SK-N-SH (cell line): ENCODE measurements around the gene GPR68. TPM values are rescaled to one million over a fixed set of nuclear protein-coding genes. Genes with fewer than 3 reads are reported as not detected.

ENCODE experiments used
- CTCF ChIA-PET: fragments of 300-600, 350-600 bp; formaldehyde crosslinking; extraction: SDS; loops from one replicate; lab custom pipeline; 2021; lab: Yijun Ruan, JAX
- POLR2A ChIA-PET: fragments of 350-600 bp; sonication (Branson Sonifier 250); formaldehyde crosslinking; extraction: SDS; loops from one replicate; lab custom pipeline; 2020; ENCODE audit warnings: antibody characterized with exemption, inconsistent platforms; lab: Yijun Ruan, JAX
- DNase-seq: peaks from one replicate; pipeline ENCODE4 v3.0.0; 2012
- H2AFZ ChIP-seq: fragments of 200-600 bp; sonication (generic); 2 replicates; pipeline ENCODE4 v1.8.1; 2016; ENCODE audit warnings: antibody characterized with exemption, mild to moderate bottlenecking, low read depth
- H3F3A ChIP-seq: fragments of 200-600 bp; sonication (generic); replicated peaks from 2 replicates; pipeline ENCODE3; 2016; ENCODE audit warnings: antibody characterized with exemption, mild to moderate bottlenecking; ENCODE audit not compliant: insufficient read depth
- H3K27ac ChIP-seq, 2 experiments: fragments of 200-500 bp in 1 of 2; fragments of 200-600 bp in 1 of 2; sonication (Bioruptor generic) in 1 of 2; sonication (generic), shearing (Covaris generic) in 1 of 2; 2 replicates each; pipeline versions ENCODE4 v1.5.1 to v1.6.1; 2014 to 2016; ENCODE audit warnings: low read depth in 2 of 2, inconsistent platforms in 1 of 2, low read length in 1 of 2, mild to moderate bottlenecking in 1 of 2, mixed read lengths in 1 of 2
- H3K27me3 ChIP-seq: fragments of 200-600 bp; sonication (generic), shearing (Covaris generic); 2 replicates; pipeline ENCODE4 v1.6.1; 2016; ENCODE audit warnings: mixed run types; ENCODE audit not compliant: insufficient read depth
- H3K36me3 ChIP-seq, 2 experiments: fragments of 200-500 bp in 1 of 2; fragments of 200-600 bp in 1 of 2; sonication (Bioruptor generic) in 1 of 2; sonication (generic) in 1 of 2; replicated peaks in 1 of 2; 2 replicates each; pipeline versions ENCODE3 to v1.5.1; 2014 to 2016; ENCODE audit warnings: low read length in 1 of 2, mild to moderate bottlenecking in 1 of 2; ENCODE audit not compliant: insufficient read depth in 2 of 2, control insufficient read depth in 1 of 2
- H3K4me1 ChIP-seq, 2 experiments: fragments of 200-500 bp in 1 of 2; fragments of 200-600 bp in 1 of 2; sonication (Bioruptor generic) in 1 of 2; sonication (generic), shearing (Covaris generic) in 1 of 2; 2 replicates each; pipeline versions ENCODE4 v1.5.1 to v1.6.1; 2014 to 2016; ENCODE audit warnings: low read depth in 1 of 2, low read length in 1 of 2, mixed run types in 1 of 2; ENCODE audit not compliant: insufficient read depth in 2 of 2, control insufficient read depth in 1 of 2
- H3K4me2 ChIP-seq: fragments of 200-600 bp; sonication (generic), shearing (Covaris generic); 2 replicates; pipeline ENCODE4 v1.6.1; 2017; ENCODE audit warnings: mixed run types
- H3K4me3 ChIP-seq, 2 experiments: fragments of 200-500 bp in 1 of 2; fragments of 200-600 bp in 1 of 2; sonication (Bioruptor generic) in 1 of 2; sonication (generic), shearing (Covaris generic) in 1 of 2; 2 replicates each; pipeline versions ENCODE4 v1.5.1 to v1.8.1; 2014 to 2016; ENCODE audit warnings: low read depth in 2 of 2, inconsistent platforms in 1 of 2, low read length in 1 of 2, mild to moderate bottlenecking in 1 of 2, mixed read lengths in 1 of 2, moderate library complexity in 1 of 2
- H3K79me2 ChIP-seq: fragments of 200-600 bp; sonication (generic); 2 replicates; pipeline ENCODE4 v1.8.1; 2017; ENCODE audit warnings: mild to moderate bottlenecking; ENCODE audit not compliant: insufficient read depth
- H3K9ac ChIP-seq: fragments of 200-600 bp; sonication (generic); 2 replicates; pipeline ENCODE4 v1.6.1; 2017; ENCODE audit warnings: mixed run types
- H3K9me2 ChIP-seq: fragments of 200-600 bp; sonication (generic); 2 replicates; pipeline ENCODE4 v1.6.1; 2017; ENCODE audit warnings: mixed run types
- H3K9me3 ChIP-seq: fragments of 200-600 bp; sonication (generic); 2 replicates; pipeline ENCODE4 v1.6.1; 2017; ENCODE audit warnings: mixed run types, mild to moderate bottlenecking, moderate library complexity
- H4K20me1 ChIP-seq: fragments of 200-600 bp; sonication (generic); 2 replicates; pipeline ENCODE4 v1.6.1; 2017; ENCODE audit warnings: mild to moderate bottlenecking, mixed run types; ENCODE audit not compliant: insufficient read depth
- CHD2 ChIP-seq: fragments of 150-350 bp; IDR thresholded peaks from 2 replicates; pipeline ENCODE4 v1.6.1; 2018; ENCODE audit warnings: low read length; ENCODE audit not compliant: partially characterized antibody
- EP300 ChIP-seq, 2 experiments: IDR thresholded peaks; 2 replicates each; pipeline versions ENCODE4 v1.4.0 to v1.6.1; 2012; ENCODE audit warnings: borderline replicate concordance in 1 of 2, low read depth in 1 of 2, low read length in 1 of 2
- FOSL2 ChIP-seq: IDR thresholded peaks from 2 replicates; pipeline ENCODE4 v1.4.0; 2012; ENCODE audit warnings: low read depth, mild to moderate bottlenecking, moderate library complexity, borderline replicate concordance
- FOXJ3 ChIP-seq: sonication (generic); formaldehyde crosslinking; IDR thresholded peaks from 2 replicates; pipeline ENCODE4 v1.5.1; 2020; ENCODE audit warnings: mild to moderate bottlenecking, missing genetic modification reagents
- GABPA ChIP-seq: IDR thresholded peaks from 2 replicates; pipeline ENCODE4 v1.4.0; 2012; ENCODE audit warnings: low read depth, mild to moderate bottlenecking
- GATA2 ChIP-seq: sonication (generic); formaldehyde crosslinking; IDR thresholded peaks from 2 replicates; pipeline ENCODE4 v1.5.0; 2020; ENCODE audit warnings: mild to moderate bottlenecking, missing genetic modification reagents
- JUND ChIP-seq: IDR thresholded peaks from 2 replicates; pipeline ENCODE4 v1.4.0; 2012
- MAX ChIP-seq: IDR thresholded peaks from 2 replicates; pipeline ENCODE4 v1.4.0; 2012; ENCODE audit warnings: low read depth
- MXI1 ChIP-seq: IDR thresholded peaks from 2 replicates; pipeline ENCODE4 v1.6.1; 2012; ENCODE audit warnings: mild to moderate bottlenecking, low read depth, low read length, improper control_type of control experiment
- NFIC ChIP-seq: IDR thresholded peaks from 2 replicates; pipeline ENCODE4 v1.4.0; 2012; ENCODE audit warnings: borderline replicate concordance
- NRF1 ChIP-seq: IDR thresholded peaks from 2 replicates; pipeline ENCODE4 v1.6.1; 2012; ENCODE audit warnings: low read depth, mild to moderate bottlenecking, low read length
- RCOR1 ChIP-seq: fragments of 150-350 bp; IDR thresholded peaks from 2 replicates; pipeline ENCODE4 v1.6.1; 2017; ENCODE audit warnings: antibody characterized with exemption, low read length
- REST ChIP-seq: IDR thresholded peaks from 2 replicates; pipeline ENCODE4 v1.6.1; 2012; ENCODE audit warnings: mild to moderate bottlenecking, low read depth, low read length, moderate library complexity
- RXRA ChIP-seq: IDR thresholded peaks from 2 replicates; pipeline ENCODE4 v1.4.0; 2012; ENCODE audit warnings: low read depth, mild to moderate bottlenecking, borderline replicate concordance
- SIN3A ChIP-seq: IDR thresholded peaks from 2 replicates; pipeline ENCODE4 v1.6.1; 2012; ENCODE audit warnings: low read depth, mild to moderate bottlenecking, low read length, moderate library complexity, borderline replicate concordance
- TCF12 ChIP-seq: IDR thresholded peaks from 2 replicates; pipeline ENCODE4 v1.4.0; 2012
- TEAD4 ChIP-seq: IDR thresholded peaks from 2 replicates; pipeline ENCODE4 v1.4.0; 2012; ENCODE audit warnings: mild to moderate bottlenecking, borderline replicate concordance; ENCODE audit not compliant: insufficient read depth
- YY1 ChIP-seq: IDR thresholded peaks from 2 replicates; pipeline ENCODE4 v1.4.0; 2012; ENCODE audit warnings: low read depth, mild to moderate bottlenecking
- WGBS: methylation state at CpG from one replicate; pipeline ENCODE4 v1.1.6; 2017; ENCODE audit warnings: low lambda C conversion rate; 5-methylcytosine and 5-hydroxymethylcytosine counted together
- polyA plus RNA-seq, 3 experiments: library from polyadenylated mRNA; depleted of rRNA; stranded (reverse); fragments of >200 nt; gene quantifications; 2 replicates each; pipeline ENCODE4 v1.2.3, GENCODE V29; 2012
- TF ChIP-seq, protein P1 (sequence below): fragments of 150-350 bp; IDR thresholded peaks from 2 replicates; pipeline ENCODE4 v1.6.1; 2016; ENCODE audit warnings: mild to moderate bottlenecking, low read depth, low read length
- TF ChIP-seq, protein P2 (sequence below): IDR thresholded peaks from 2 replicates; pipeline ENCODE4 v1.4.0; 2012; ENCODE audit warnings: low read depth, borderline replicate concordance
- TF ChIP-seq, protein P3 (sequence below): IDR thresholded peaks from 2 replicates; pipeline ENCODE4 v1.4.0; 2012; ENCODE audit warnings: low read depth, borderline replicate concordance

Gene GPR68
- polyA plus RNA-seq, 1 of the 3 experiments (the other 2 are of a cell fraction), result 0.18 TPM

- no peaks in the 10 kb centered on the region for H3K9me2 ChIP-seq
- no peaks in the 10 kb centered on the region for H3K79me2 ChIP-seq
- no peak overlapping the region for H2AFZ ChIP-seq
- no peak overlapping the region for H3K9ac ChIP-seq
- no peaks in the 10 kb centered on the region; a peak in 1 of 4 replicates for H3K4me1 ChIP-seq
- H3K4me3 ChIP-seq, result no peak overlapping the region
- H3K27me3 ChIP-seq, result no peaks in the 10 kb centered on the region
- no peaks in the 10 kb centered on the region for H3K9me3 ChIP-seq
- no peaks in the 10 kb centered on the region for H3F3A ChIP-seq
- TF ChIP-seq, protein P1, sequence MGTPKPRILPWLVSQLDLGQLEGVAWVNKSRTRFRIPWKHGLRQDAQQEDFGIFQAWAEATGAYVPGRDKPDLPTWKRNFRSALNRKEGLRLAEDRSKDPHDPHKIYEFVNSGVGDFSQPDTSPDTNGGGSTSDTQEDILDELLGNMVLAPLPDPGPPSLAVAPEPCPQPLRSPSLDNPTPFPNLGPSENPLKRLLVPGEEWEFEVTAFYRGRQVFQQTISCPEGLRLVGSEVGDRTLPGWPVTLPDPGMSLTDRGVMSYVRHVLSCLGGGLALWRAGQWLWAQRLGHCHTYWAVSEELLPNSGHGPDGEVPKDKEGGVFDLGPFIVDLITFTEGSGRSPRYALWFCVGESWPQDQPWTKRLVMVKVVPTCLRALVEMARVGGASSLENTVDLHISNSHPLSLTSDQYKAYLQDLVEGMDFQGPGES, result no peak
- TF ChIP-seq SIN3A (no peak), RXRA (no peak), GATA2 (CRISPR knock-in tag) (no peak), EP300 (IDR thresholded peaks at IDR 0.05; ENCODE audit: borderline replicate concordance in 1 of 2, low read depth in 1 of 2, low read length in 1 of 2) (no peak), TCF12 (no peak), GABPA (no peak), YY1 (no peak), NRF1 (no peak), MAX (no peak), JUND (no peak), TEAD4 (no peak)
- TF ChIP-seq, protein P2, sequence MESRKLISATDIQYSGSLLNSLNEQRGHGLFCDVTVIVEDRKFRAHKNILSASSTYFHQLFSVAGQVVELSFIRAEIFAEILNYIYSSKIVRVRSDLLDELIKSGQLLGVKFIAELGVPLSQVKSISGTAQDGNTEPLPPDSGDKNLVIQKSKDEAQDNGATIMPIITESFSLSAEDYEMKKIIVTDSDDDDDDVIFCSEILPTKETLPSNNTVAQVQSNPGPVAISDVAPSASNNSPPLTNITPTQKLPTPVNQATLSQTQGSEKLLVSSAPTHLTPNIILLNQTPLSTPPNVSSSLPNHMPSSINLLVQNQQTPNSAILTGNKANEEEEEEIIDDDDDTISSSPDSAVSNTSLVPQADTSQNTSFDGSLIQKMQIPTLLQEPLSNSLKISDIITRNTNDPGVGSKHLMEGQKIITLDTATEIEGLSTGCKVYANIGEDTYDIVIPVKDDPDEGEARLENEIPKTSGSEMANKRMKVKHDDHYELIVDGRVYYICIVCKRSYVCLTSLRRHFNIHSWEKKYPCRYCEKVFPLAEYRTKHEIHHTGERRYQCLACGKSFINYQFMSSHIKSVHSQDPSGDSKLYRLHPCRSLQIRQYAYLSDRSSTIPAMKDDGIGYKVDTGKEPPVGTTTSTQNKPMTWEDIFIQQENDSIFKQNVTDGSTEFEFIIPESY, result no peak
- H4K20me1 ChIP-seq, result no peaks in the 10 kb centered on the region
- H3K36me3 ChIP-seq, result peaks cover 0 to 6% of the 10 kb centered on the region in 2 experiments
- POLR2A ChIA-PET, result no interaction called here
- WGBS, result 92% methylated on average over 13 of the region's 13 CpGs
- CTCF ChIA-PET, result interaction anchor here (1.0 to 1.5 kb wide), 2 partner anchors 11 to 70 kb away, joined by 3 to 5 read pairs; no protein-coding TSS in a partner anchor
- no peak overlapping the region for H3K27ac ChIP-seq
- no peak overlapping the region for H3K4me2 ChIP-seq
- DNase-seq, result no peak
Measured at GRCh38 chr14:91216731-91217226, 27.7 kb downstream of the GPR68 start.

- 94% methylated on average over 5 of the region's 10 CpGs for WGBS
- Histone ChIP-seq H3K27me3 (no peaks in the 10 kb centered on the region), H2AFZ (no peak overlapping the region), H3K9ac (no peak overlapping the region), H3K9me3 (no peaks in the 10 kb centered on the region), H3K79me2 (no peaks in the 10 kb centered on the region), H3K4me3 (no peak overlapping the region), H3K9me2 (no peaks in the 10 kb centered on the region), H3K27ac (no peak overlapping the region), H3K4me2 (no peak overlapping the region), H3K4me1 (no peaks in the 10 kb centered on the region), H3F3A (no peaks in the 10 kb centered on the region), H3K36me3 (peaks cover 6 to 9% of the 10 kb centered on the region in 2 experiments), H4K20me1 (no peaks in the 10 kb centered on the region)
- no peak for DNase-seq
- ChIA-PET CTCF (interaction anchor here (1.0 to 1.5 kb wide), 3 partner anchors 13 to 64 kb away, joined by 3 to 5 read pairs (median 4); no protein-coding TSS in a partner anchor), POLR2A (no interaction called here)
- TF ChIP-seq CHD2, result no peak
- TF ChIP-seq FOSL2, result no peak
- no peak for TF ChIP-seq MAX
- TF ChIP-seq NFIC, result no peak
- no peak for TF ChIP-seq REST
- TF ChIP-seq, protein P3, sequence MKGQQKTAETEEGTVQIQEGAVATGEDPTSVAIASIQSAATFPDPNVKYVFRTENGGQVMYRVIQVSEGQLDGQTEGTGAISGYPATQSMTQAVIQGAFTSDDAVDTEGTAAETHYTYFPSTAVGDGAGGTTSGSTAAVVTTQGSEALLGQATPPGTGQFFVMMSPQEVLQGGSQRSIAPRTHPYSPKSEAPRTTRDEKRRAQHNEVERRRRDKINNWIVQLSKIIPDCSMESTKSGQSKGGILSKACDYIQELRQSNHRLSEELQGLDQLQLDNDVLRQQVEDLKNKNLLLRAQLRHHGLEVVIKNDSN, result no peak
- TF ChIP-seq FOXJ3, result no peak
- no peak for TF ChIP-seq RCOR1
- no peak for TF ChIP-seq MXI1
- TF ChIP-seq GABPA, result no peak
Measured at GRCh38 chr14:91215381-91215780, 29.1 kb downstream of the GPR68 start.
